Right lobe of liver (tissue), 6 donors: ENCODE data around the gene MTRR. TPM values are rescaled to one million over a fixed set of nuclear protein-coding genes. Genes with fewer than 3 reads are reported as not detected.
"Not testable (repeated sequence)": the region's sequence is repeated elsewhere in the genome, so short reads cannot be mapped to it uniquely, and the experiment has no call there.

Experiments
- ATAC-seq, 4 donors: fragments of 200-7000 bp; cut with Tn5 transposase; one replicate each; pipeline ENCODE4 v1.9.1; 2020; ENCODE audit warnings: mild to moderate bottlenecking in 4 of 4, moderate library complexity in 4 of 4
- DNase-seq, 3 donors: peaks; one replicate each; pipeline ENCODE4 v3.0.0-alpha.2; 2020
- H3K27ac ChIP-seq, 3 donors: fragments of 200-600 bp; one replicate each; pipeline ENCODE4 v1.8.0; 2022
- H3K27me3 ChIP-seq, 2 donors: fragments of 200-600 bp; one replicate each; pipeline ENCODE4 v1.8.0; 2022
- H3K36me3 ChIP-seq, 4 donors: fragments of 200-600 bp; sonication (generic) in 1 of 4; one replicate each; pipeline versions ENCODE4 v1.5.1 to v1.8.0; 2017 to 2022; ENCODE audit warnings: control low read depth in 1 of 4
- H3K4me1 ChIP-seq, 4 donors: fragments of 200-600 bp; sonication (generic) in 1 of 4; one replicate each; pipeline versions ENCODE4 v1.5.1 to v1.8.0; 2017 to 2022; ENCODE audit warnings: control low read depth in 1 of 4
- H3K4me3 ChIP-seq, 3 donors: fragments of 200-600 bp; one replicate each; pipeline ENCODE4 v1.8.0; 2022
- H3K9me3 ChIP-seq, 4 donors: fragments of 200-600 bp; sonication (generic) in 1 of 4; one replicate each; pipeline versions ENCODE4 v1.5.1 to v1.8.0; 2017 to 2022; ENCODE audit warnings: control low read depth in 1 of 4
- POLR2A ChIP-seq: fragments of 450-650 bp; IDR thresholded peaks from one replicate; pipeline ENCODE4 v1.6.1; 2017; ENCODE audit warnings: antibody characterized with exemption, mild to moderate bottlenecking
- WGBS: methylation state at CpG from one replicate; pipeline ENCODE4 v1.1.6; 2018; ENCODE audit warnings: low coverage, low lambda C conversion rate; ENCODE audit not compliant: insufficient coverage; ENCODE audit errors: missing lambda C conversion rate; 5-methylcytosine and 5-hydroxymethylcytosine counted together
- intact Hi-C, 2 donors: fragments of 100-400 bp; cut with DNase I; formaldehyde crosslinking; loops; one replicate each; pipeline versions ENCODE4 v1.11.2 to v1.14.1; 2022
- total RNA-seq, 6 experiments: library from RNA; depleted of rRNA in 2 of 6; stranded (reverse); fragments of >200 nt in 2 of 6; fragmentation: NEBNext Ultra II Directional in 3 of 6; extraction: Animal tissue kit (Norgen Biotek cat#: 25700) in 3 of 6; gene quantifications; one replicate each; pipeline versions ENCODE4 v1.1.0 to v1.2.4, GENCODE V29; 2016 to 2023
- TF ChIP-seq, protein P1 (sequence below), 4 donors: fragments of 200-600 bp in 3 of 4; fragments of 450-650 bp in 1 of 4; IDR thresholded peaks; one replicate each; pipeline versions ENCODE4 v1.5.1 to v1.8.0; 2016 to 2022; ENCODE audit warnings: antibody characterized with exemption in 4 of 4, mild to moderate bottlenecking in 2 of 4
- donor health status: DM: no; HTN: yes; CAD: no.
- donor health status: DM: no; HTN: no; CAD: no.
- donor health status: DM: no; HTN: no; CAD: no.
- donor health status: DM: no; HTN: yes; CAD: no.
- donor health status: DM: no; HTN: yes; CAD: no.

Gene MTRR
- total RNA-seq, 6 experiments from 2014 or later, result 31.5 to 42.1 (median 36.7) TPM

DNA sequence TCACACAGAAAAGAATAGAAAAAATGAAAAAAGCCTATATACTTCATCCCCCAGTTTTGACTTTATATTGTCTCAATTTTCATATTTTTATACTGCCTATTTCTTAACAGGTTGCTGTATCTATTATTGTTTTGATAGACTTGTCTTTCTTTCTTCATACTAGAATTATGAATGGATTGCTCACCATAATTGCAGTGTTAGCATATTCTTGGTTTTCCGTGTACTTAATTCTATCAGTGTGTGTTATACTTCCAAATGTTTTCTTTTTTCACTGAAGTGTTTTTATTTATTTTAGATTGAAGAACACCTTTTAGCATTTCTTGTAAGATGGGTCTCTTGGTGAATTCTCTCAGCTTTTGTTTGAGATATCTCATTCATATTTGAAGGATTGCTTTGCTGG lies 38.7 kb downstream of the MTRR start:
- Histone ChIP-seq H3K9me3 (peaks cover 0 to 10% (median 0%) of the 10 kb centered on the region in 4 donors), H3K4me3 (no peak overlapping the region), H3K27me3 (no peaks in the 10 kb centered on the region), H3K27ac (no peak overlapping the region), H3K4me1 (peaks cover 0 to 12% (median 0%) of the 10 kb centered on the region in 4 donors), H3K36me3 (no peaks in the 10 kb centered on the region)
- intact Hi-C loops, result no loop called here
- TF ChIP-seq, protein P1, sequence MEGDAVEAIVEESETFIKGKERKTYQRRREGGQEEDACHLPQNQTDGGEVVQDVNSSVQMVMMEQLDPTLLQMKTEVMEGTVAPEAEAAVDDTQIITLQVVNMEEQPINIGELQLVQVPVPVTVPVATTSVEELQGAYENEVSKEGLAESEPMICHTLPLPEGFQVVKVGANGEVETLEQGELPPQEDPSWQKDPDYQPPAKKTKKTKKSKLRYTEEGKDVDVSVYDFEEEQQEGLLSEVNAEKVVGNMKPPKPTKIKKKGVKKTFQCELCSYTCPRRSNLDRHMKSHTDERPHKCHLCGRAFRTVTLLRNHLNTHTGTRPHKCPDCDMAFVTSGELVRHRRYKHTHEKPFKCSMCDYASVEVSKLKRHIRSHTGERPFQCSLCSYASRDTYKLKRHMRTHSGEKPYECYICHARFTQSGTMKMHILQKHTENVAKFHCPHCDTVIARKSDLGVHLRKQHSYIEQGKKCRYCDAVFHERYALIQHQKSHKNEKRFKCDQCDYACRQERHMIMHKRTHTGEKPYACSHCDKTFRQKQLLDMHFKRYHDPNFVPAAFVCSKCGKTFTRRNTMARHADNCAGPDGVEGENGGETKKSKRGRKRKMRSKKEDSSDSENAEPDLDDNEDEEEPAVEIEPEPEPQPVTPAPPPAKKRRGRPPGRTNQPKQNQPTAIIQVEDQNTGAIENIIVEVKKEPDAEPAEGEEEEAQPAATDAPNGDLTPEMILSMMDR (IDR thresholded peaks at IDR 0.05), result no peak
- no peak for TF ChIP-seq POLR2A
- ATAC-seq, result no peak
- 100% methylated on average over 1 of the region's 1 CpG for whole genome bisulfite sequencing
- DNase-seq, result no peak

DNA sequence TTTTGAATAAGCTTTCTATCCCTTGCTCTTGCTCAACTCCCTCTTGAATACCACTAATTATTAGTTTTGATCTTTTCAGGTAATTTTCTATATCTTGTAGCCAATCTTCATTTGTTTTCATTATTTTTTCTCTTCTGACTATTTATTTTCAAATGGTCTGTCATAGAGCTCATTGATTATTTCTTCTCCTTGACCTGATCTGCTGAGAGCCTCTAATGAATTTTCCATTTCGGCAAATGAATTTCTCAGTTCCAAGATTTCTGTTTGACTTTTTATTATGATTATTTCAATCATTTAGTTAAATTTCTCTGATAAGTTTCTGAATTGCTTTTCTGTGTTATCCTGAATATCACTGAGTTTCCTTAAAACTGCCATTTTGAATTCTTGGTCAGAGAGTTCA lies 39.4 kb downstream of the MTRR start:
- Histone ChIP-seq H3K4me3 (no peak overlapping the region), H3K4me1 (peaks cover 0 to 12% (median 0%) of the 10 kb centered on the region in 4 donors), H3K27me3 (no peaks in the 10 kb centered on the region), H3K9me3 (peaks cover 0 to 10% (median 0%) of the 10 kb centered on the region in 4 donors), H3K27ac (no peak overlapping the region), H3K36me3 (no peaks in the 10 kb centered on the region)
- TF ChIP-seq, protein P1 (IDR thresholded peaks at IDR 0.05), result no peak
- 100% methylated on average over 1 of the region's 1 CpG for WGBS
- DNase-seq (no peak), ATAC-seq (no peak)
- intact Hi-C loops, result no loop called here

DNA sequence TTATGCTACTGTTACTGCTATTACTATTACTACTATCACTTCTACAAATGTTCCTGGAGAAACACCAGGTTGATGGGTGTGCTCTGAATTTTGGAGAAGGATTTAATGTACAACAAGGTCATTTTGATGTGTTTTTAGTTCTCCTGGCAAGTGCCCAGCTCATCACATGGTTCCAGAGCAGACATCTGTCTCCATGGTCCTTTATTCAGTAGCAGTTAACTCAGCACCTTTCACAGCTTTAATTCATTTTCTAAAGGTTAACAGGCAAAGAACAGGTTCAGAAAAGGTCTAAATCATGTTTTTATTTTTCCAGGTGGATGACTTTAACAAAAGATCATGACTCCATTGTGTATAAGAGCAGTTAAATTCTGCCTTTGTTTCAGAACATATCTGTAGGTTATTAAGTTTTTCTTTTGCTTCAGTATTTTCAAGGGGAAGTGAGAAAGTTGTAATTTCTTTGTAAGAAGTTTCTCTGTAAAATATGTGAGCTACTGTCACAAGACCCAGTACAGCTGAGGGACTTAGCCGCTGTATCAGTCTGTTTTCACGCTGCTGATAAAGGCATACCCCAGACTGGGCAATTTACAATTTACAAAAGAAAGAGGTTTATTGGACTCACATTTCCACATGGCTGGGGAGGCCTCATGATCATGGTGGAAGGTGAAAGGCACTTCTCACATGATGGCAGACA lies 41.9 kb downstream of the MTRR start:
- WGBS, result 100% methylated on average over 2 of the region's 2 CpGs
- TF ChIP-seq, protein P1 (IDR thresholded peaks at IDR 0.05), result no peak
- TF ChIP-seq POLR2A, result no peak

DNA sequence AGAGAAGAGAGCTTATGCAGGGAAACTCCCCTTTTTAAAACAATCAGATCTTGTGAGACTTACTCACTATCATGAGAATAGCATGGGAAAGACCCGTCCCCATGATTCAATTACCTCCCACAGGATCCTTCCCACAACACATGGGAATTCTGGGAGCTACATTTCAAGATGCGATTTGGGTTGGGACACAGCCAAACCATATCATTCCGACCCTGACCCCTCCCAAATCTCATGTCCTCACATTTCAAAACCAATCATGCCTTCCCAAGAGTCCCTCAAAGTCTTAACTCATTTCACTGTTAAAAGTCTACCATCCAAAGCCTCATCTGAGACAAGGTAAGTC lies 42.5 kb downstream of the MTRR start:
- H3K36me3 ChIP-seq, H3K4me1 ChIP-seq, H3K27ac ChIP-seq, H3K9me3 ChIP-seq, intact Hi-C loops, DNase-seq, H3K4me3 ChIP-seq, ATAC-seq, H3K27me3 ChIP-seq: not testable (repeated sequence)
- WGBS, result 79% methylated on average over 2 of the region's 3 CpGs

More for the DNA sequence above, 41.9 kb downstream of the MTRR start:
- Histone ChIP-seq H3K27me3 (no peaks in the 10 kb centered on the region), H3K9me3 (peaks cover 0 to 10% (median 0%) of the 10 kb centered on the region in 4 donors), H3K4me1 (peaks cover 0 to 5% (median 0%) of the 10 kb centered on the region in 4 donors), H3K36me3 (no peaks in the 10 kb centered on the region), H3K27ac (no peak overlapping the region), H3K4me3 (no peak overlapping the region)
- intact Hi-C loops, result no loop called here
- DNase-seq, result no peak
- no peak for ATAC-seq

DNA sequence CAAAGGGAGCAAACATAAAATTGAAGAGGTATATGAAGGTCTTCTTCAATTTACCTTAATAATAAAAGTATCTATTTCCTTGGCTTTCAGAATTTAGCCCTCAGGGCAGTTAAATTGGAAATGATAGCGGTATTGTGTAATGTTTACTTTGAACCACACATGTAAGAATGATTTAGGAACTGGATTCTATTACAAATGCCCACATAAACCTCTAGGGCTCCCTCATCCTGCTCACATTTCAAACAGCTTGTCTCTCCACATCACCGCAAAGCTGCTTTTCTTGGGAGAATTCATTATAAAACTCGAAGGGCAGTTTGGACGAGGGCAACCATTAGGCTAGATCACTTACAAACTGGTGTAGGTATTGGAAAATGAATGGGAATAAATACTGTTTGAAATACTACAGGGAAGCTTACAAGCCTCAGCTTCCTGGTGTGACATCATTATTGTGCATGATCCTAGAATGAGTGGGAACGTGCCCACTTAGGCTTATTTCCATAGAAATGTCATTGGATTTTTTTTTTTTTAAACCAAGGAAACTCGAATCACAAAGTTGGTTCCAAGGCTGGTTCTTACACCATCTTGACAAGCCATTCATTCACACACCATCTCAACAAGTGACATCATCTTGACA lies 47.3 kb downstream of the MTRR start:
- WGBS, result 72% methylated on average over 6 of the region's 6 CpGs
- no peaks in the 10 kb centered on the region for H3K36me3 ChIP-seq
- no peak overlapping the region for H3K27ac ChIP-seq
- DNase-seq (no peak), ATAC-seq (no peak)
- H3K9me3 ChIP-seq, result no peaks in the 10 kb centered on the region
- intact Hi-C loops, result no loop called here
- no peaks in the 10 kb centered on the region for H3K4me1 ChIP-seq
- no peaks in the 10 kb centered on the region for H3K27me3 ChIP-seq
- TF ChIP-seq, protein P1 (IDR thresholded peaks at IDR 0.05), result no peak
- no peak for TF ChIP-seq POLR2A
- H3K4me3 ChIP-seq, result no peak overlapping the region
